Duodenal mucosa (tissue), 2 donors: ENCODE measurements around the gene PPIL1.

ENCODE experiments used
- H3K27ac ChIP-seq: one replicate; pipeline ENCODE4 v1.7.0; 2013; ENCODE audit warnings: low read depth, low read length
- H3K27me3 ChIP-seq, 2 donors: one replicate each; pipeline ENCODE4 v1.7.0; 2013; ENCODE audit warnings: low read length in 2 of 2, control low read depth in 1 of 2; ENCODE audit not compliant: insufficient read depth in 2 of 2, control insufficient read depth in 1 of 2
- H3K36me3 ChIP-seq, 2 donors: one replicate each; pipeline ENCODE4 v1.7.0; 2013; ENCODE audit warnings: low read length in 2 of 2, control low read depth in 1 of 2; ENCODE audit not compliant: insufficient read depth in 2 of 2, control insufficient read depth in 1 of 2
- H3K4me1 ChIP-seq, 2 donors: one replicate each; pipeline ENCODE4 v1.7.0; 2013; ENCODE audit warnings: low read length in 2 of 2, control low read depth in 1 of 2; ENCODE audit not compliant: insufficient read depth in 2 of 2, control insufficient read depth in 1 of 2
- H3K4me3 ChIP-seq, 2 donors: one replicate each; pipeline ENCODE4 v1.7.0; 2013; ENCODE audit warnings: low read length in 2 of 2, low read depth in 1 of 2
- H3K9ac ChIP-seq, 2 donors: one replicate each; pipeline ENCODE4 v1.7.0; 2013; ENCODE audit warnings: low read length in 2 of 2, low read depth in 1 of 2
- H3K9me3 ChIP-seq, 2 donors: one replicate each; pipeline ENCODE4 v1.7.0; 2013; ENCODE audit warnings: low read length in 2 of 2, control low read depth in 1 of 2; ENCODE audit not compliant: control insufficient read depth in 1 of 2

The PPIL1 gene

GRCh38 chr6:36856277-36856676 is 18.3 kb downstream of the PPIL1 start:
- no peak overlapping the region for H3K4me3 ChIP-seq
- H3K4me1 ChIP-seq: no peaks in the 10 kb centered on the region
- no peak overlapping the region for H3K9ac ChIP-seq
- H3K9me3 ChIP-seq: no peaks in the 10 kb centered on the region
- peaks cover 14 to 36% of the 10 kb centered on the region in 2 donors for H3K36me3 ChIP-seq
- no peaks in the 10 kb centered on the region for H3K27me3 ChIP-seq
- H3K27ac ChIP-seq: no peak overlapping the region

GRCh38 chr6:36855750-36856149 is 18.9 kb downstream of the PPIL1 start:
- Histone ChIP-seq H3K27ac (no peak overlapping the region), H3K4me1 (no peaks in the 10 kb centered on the region)

GRCh38 chr6:36853325-36853724 is 21.3 kb downstream of the PPIL1 start:
- no peaks in the 10 kb centered on the region for H3K27me3 ChIP-seq
- H3K27ac ChIP-seq: no peak overlapping the region
- no peaks in the 10 kb centered on the region for H3K9me3 ChIP-seq
- H3K9ac ChIP-seq: no peak overlapping the region
- H3K36me3 ChIP-seq: peaks cover 14 to 29% of the 10 kb centered on the region in 2 donors
- no peak overlapping the region for H3K4me3 ChIP-seq
- H3K4me1 ChIP-seq: peaks cover 9 to 14% of the 10 kb centered on the region in 2 donors

More at GRCh38 chr6:36855750-36856149, 18.9 kb downstream of the PPIL1 start:
- Histone ChIP-seq H3K9ac (no peak overlapping the region), H3K9me3 (no peaks in the 10 kb centered on the region), H3K4me3 (no peak overlapping the region), H3K36me3 (peaks cover 14 to 33% of the 10 kb centered on the region in 2 donors), H3K27me3 (no peaks in the 10 kb centered on the region)

- H3K9me3 ChIP-seq: no peaks in the 10 kb centered on the region
- peaks cover 16 to 19% of the 10 kb centered on the region in 2 donors for H3K4me1 ChIP-seq
- peaks cover 14 to 29% of the 10 kb centered on the region in 2 donors for H3K36me3 ChIP-seq
- H3K27ac ChIP-seq: no peak overlapping the region
- no peak overlapping the region for H3K9ac ChIP-seq
- no peak overlapping the region for H3K4me3 ChIP-seq
- H3K27me3 ChIP-seq: no peaks in the 10 kb centered on the region
These were observed 22.0 kb downstream of the PPIL1 start for GRCh38 chr6:36852481-36853147.

GRCh38 chr6:36851626-36852025 is 23.0 kb downstream of the PPIL1 start:
- H3K9me3 ChIP-seq: no peaks in the 10 kb centered on the region
- peaks cover 14 to 27% of the 10 kb centered on the region in 2 donors for H3K36me3 ChIP-seq
- H3K4me3 ChIP-seq: no peak overlapping the region
- H3K4me1 ChIP-seq: peaks cover 18 to 19% of the 10 kb centered on the region in 2 donors
- no peak overlapping the region for H3K9ac ChIP-seq
- no peak overlapping the region for H3K27ac ChIP-seq
- no peaks in the 10 kb centered on the region for H3K27me3 ChIP-seq

GRCh38 chr6:36851149-36851614 is 23.4 kb downstream of the PPIL1 start:
- H3K4me1 ChIP-seq: peaks cover 18 to 19% of the 10 kb centered on the region in 2 donors
- H3K36me3 ChIP-seq: peaks cover 11 to 22% of the 10 kb centered on the region in 2 donors
- H3K9ac ChIP-seq: no peak overlapping the region
- no peak overlapping the region for H3K27ac ChIP-seq
- H3K4me3 ChIP-seq: no peak overlapping the region
- H3K9me3 ChIP-seq: no peaks in the 10 kb centered on the region
- H3K27me3 ChIP-seq: no peaks in the 10 kb centered on the region

GRCh38 chr6:36850021-36850420 is 24.6 kb downstream of the PPIL1 start:
- no peak overlapping the region for H3K4me3 ChIP-seq
- no peak overlapping the region for H3K9ac ChIP-seq
- no peak overlapping the region for H3K27ac ChIP-seq
- peaks cover 18 to 19% of the 10 kb centered on the region in 2 donors for H3K4me1 ChIP-seq
- no peaks in the 10 kb centered on the region for H3K27me3 ChIP-seq
- H3K9me3 ChIP-seq: no peaks in the 10 kb centered on the region
- peaks cover 0 to 11% of the 10 kb centered on the region in 2 donors for H3K36me3 ChIP-seq

- no peaks in the 10 kb centered on the region for H3K27me3 ChIP-seq
- peaks cover 0 to 5% of the 10 kb centered on the region in 2 donors for H3K36me3 ChIP-seq
- H3K27ac ChIP-seq: no peak overlapping the region
- H3K9me3 ChIP-seq: no peaks in the 10 kb centered on the region
- peak overlapping the region in 1 of 2 donors; percentile 25 for H3K9ac ChIP-seq
- peak overlapping the region; percentile 48 to 57 for H3K4me3 ChIP-seq
- peaks cover 18 to 19% of the 10 kb centered on the region in 2 donors for H3K4me1 ChIP-seq
These were observed 25.8 kb downstream of the PPIL1 start for GRCh38 chr6:36848658-36849441.

- no peak overlapping the region for H3K27ac ChIP-seq
- no peaks in the 10 kb centered on the region for H3K27me3 ChIP-seq
- peaks cover 18 to 19% of the 10 kb centered on the region in 2 donors for H3K4me1 ChIP-seq
- H3K36me3 ChIP-seq: no peaks in the 10 kb centered on the region
- no peak overlapping the region for H3K9ac ChIP-seq
- H3K9me3 ChIP-seq: no peaks in the 10 kb centered on the region
- H3K4me3 ChIP-seq: no peak overlapping the region
These were observed 26.6 kb downstream of the PPIL1 start for GRCh38 chr6:36847991-36848390.

GRCh38 chr6:36847152-36847551 is 27.5 kb downstream of the PPIL1 start:
- Histone ChIP-seq H3K4me3 (no peak overlapping the region), H3K36me3 (no peaks in the 10 kb centered on the region), H3K9me3 (no peaks in the 10 kb centered on the region), H3K27ac (no peak overlapping the region), H3K27me3 (no peaks in the 10 kb centered on the region), H3K4me1 (peaks cover 18 to 19% of the 10 kb centered on the region in 2 donors), H3K9ac (no peak overlapping the region)
